Stimulated activated CD8-positive, alpha-beta memory T cell treated with anti-CD3 and anti-CD28 coated beads, Interleukin-7, amount 100 ng/mL, for 48 hours (primary cell): Measurements from ENCODE around the gene SEPTIN12.

Experiments
- DNase-seq, 2 donors: peaks; one replicate each; pipeline ENCODE4 v3.0.0-alpha.2; 2020; ENCODE audit warnings: low read depth in 1 of 2; ENCODE audit errors: extremely low read depth in 1 of 2

SEPTIN12 gene, protein sequence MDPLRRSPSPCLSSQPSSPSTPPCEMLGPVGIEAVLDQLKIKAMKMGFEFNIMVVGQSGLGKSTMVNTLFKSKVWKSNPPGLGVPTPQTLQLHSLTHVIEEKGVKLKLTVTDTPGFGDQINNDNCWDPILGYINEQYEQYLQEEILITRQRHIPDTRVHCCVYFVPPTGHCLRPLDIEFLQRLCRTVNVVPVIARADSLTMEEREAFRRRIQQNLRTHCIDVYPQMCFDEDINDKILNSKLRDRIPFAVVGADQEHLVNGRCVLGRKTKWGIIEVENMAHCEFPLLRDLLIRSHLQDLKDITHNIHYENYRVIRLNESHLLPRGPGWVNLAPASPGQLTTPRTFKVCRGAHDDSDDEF

DNA sequence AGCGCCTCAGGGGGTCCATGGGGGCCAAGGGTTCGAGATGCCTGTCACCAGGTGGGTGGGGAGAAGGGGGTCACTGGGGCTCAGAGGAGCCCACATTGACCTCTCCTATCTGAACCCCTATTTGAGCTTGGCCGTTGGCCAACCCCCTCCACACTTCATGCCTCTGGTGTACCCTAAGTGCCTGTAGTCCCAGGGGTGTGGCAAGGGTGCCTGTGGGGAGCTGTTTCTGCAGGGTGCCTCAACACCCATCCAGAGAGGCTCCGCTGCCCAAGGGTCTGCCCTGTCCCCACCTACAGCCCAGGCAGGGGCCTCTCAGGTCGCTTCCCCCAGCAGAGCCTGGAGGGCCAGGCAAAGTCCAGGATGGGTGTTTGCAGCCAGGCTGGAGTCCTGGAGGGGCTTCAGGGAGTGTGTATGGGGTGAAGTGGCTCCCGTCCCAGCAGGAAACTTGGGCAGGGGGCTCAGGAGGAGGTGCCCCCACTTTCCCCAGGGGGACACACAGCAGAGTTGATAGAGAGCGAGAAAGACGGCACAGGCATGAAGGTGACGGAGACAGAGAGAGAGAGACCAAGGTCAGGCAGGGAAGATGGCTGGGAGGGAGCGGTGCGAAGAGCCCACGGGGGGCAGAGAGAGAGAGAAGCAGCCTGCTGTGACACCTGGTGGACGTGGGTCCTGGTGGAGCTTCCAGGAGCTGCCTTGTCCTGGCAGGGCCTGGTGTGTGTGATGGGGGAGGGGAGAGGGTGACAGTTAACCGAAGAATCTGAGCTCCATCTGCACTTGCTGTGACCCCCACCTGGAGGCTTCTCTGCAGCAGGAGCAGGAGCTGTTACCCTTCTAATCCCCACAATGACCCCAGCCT lies at the start of gene SEPTIN12:
Gene SEPTIN12 (minus strand): TSS at position 719 of the 856 bp plus-strand sequence. CDS start 700 bp downstream, at position 19.
- DNase-seq = no peak

DNA sequence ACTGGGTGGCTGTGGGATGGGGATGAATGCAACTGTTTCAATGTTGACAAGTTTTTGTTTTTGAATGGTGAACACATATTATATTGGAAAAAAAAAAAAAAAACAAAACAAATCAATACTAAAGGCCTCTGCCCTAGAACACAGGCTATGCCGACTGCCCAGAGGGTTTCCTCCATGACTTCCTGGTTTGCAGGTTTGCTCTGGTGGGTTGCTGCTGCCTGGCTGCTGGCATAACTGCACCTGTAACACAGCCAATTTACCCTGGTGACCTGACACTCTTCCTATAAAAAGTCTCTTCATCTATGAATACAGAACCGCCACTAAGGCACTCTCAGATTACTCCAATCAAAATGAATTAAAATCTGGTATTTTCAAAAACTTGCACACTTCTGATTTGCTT lies 48.6 kb upstream of the SEPTIN12 start:
- no peak for DNase-seq

DNA sequence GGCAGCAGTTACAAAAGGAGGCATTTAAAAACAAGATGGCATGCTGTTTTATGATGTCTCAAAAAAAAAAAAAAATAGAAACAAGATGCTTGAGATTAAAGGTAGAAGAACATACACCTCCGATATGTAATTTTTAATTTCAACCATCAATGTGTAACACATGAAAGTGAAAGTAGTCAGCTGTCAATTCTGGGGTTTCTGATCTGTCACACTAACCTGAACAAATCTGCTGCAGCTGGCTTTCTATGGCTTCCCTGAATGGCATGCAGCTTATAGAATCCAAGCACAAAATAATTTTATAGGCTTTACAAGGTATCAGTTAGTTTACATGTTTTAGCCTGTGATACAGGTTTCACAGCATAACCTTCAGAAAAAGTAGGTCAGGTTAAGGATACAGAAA lies 45.4 kb upstream of the SEPTIN12 start:
- no peak for DNase-seq

DNA sequence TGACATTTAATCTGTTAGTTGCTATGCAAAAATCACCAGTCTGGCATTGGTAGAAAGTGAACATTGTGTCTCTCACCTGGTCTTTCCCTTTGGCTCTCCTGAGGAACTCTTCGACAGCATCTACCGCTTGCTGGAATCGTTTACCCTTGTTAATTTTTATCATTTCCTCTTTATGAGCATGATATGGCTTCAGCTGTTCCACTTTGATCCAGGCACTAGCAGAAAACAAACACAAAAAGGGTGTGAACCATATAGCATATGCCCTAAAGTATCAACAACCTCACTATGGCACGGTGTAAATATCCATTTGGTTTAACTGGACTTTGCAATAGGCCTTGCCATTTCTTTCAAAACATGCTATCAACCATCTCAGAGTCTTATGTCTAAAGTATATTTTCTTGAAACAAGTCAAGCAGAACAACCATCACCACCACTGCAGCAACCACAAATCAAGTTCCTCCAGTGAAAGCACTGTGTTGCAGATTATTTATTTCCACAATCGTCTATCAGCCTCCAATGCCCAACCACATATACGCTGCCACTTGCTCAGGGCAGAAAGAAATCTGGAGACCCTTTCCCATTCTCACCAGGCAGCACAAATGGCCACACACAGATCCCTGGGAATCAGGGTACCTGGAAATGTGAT lies 44.7 kb upstream of the SEPTIN12 start:
- no peak for DNase-seq

DNA sequence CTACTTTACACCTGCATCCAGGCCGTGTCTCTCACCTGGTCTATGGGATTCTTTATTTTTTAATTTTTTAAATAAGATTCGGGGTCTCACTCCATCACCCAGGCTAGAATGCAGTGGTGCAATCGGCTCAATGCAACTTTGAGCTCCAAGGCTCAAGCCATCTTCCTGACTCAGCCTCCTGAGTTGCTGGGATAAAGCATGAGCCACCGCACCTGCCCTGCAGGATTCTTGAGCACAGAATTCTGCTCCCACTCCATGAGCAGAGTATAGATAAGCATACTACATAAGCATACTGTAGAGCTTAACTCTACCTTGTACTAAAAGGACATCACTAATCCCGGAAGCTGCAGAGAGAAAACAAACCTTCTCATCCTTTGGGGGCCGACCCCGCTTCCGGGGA lies 43.5 kb upstream of the SEPTIN12 start:
- no peak for DNase-seq

DNA sequence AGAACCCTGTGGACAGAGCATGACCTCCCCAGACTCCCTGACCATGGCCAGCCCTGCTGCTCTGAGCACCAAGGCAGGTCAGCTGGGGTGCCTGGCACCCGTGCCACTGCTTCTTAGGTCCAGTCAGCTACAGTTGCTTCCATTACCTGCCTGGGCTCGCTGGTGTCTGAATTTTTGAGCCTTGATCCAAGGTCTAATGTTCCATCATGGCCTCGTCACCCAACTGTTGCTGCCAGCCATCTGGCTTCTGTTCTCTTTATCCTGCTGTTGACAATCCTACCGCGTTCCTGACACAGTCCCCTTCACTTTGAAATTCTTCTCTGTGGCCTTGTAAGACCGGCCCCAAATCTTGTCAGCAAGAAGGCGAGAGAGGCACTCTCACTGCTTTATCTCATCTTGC lies 42.3 kb upstream of the SEPTIN12 start:
- DNase-seq = no peak

DNA sequence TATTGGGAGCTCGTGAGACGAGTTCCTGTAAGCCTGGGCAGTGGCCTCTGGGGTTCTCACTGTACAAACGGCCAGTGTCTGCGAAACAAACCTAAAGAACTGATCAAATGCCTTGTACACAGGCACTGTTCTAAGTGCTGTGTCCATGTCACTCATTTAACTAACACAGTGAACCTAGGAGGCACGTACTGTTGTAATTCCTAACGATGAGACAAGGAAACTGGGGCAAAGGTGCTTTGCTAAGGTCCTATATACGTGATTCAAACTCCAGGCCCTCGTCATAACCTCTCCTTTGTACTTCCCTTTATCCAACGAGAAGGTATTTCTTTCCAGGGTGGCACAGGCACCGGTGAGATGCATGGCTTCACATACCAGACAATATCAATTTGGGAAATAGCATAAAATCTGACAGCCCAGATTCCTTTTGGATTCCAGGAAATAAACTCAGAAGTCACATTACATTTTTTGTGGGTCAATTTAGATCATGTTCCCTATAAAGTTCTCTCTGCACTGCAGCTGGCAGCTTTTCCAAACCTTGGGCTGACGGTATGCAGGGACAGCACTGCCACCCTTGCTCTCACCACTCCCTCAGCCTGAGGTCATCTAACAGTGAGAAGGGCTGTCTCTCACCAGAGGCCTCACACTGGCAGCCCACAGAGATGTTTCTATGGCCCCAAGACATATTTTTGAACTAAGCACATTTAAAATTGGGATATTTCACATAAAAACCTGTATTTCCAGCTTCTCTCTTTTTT lies 40.6 kb upstream of the SEPTIN12 start:
- DNase-seq = no peak

DNA sequence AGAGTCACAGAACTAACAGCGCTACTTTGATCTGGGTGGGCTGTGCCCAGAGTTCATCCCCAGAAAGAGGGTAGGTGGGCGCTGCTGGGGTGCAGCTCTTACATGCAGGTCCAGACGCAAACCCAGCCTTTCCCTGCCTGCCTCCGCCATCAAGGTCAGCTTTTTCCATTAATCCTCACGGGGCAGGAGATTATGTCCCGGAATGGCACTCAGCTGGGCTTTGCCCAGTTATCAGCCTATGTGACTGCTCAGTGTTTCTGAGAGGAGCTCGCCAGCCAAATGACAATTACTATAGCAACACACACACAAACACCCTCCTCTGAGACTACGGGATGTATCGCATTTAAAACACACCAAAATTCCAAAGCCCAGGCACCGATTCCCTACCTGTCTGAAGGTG lies 38.8 kb upstream of the SEPTIN12 start:
- no peak for DNase-seq

DNA sequence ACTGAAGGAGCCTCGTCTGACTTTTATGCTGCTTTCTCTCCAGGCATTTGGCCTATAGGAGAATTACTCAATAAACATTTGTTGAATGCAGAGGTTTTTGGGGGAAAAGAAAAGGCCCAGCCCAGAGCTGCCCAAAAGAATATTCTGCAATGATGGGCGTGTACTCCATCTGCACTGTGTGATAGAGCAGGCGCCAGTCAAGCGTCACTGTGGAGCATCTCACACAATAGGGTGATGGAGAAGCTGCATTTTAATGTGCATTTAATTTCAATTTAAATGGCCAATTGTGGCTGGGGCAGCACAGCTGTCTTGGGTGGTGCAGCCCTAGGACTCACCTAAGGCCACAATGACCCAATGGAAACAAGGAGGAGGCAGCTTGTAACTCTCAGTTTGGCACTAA lies 38.4 kb upstream of the SEPTIN12 start:
- no peak for DNase-seq

DNA sequence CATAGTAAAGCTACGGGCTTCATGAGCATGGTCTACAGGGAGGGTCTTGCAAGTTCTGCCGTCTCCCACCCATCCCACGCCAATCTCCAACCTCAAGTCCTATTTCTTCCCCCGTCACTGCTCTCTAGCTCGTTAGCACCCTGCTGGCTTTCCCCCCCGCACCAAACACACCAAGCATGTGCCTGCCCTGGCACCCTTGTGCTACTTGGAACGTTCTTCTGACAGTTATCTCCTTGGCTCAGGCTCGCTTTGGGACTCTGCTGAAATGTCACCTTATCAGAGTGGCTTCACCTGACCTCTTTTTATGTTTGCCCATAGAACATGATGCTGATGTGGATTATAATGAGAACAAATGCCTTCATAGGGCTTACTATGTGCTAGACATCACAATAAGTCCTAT lies 37.1 kb upstream of the SEPTIN12 start:
- DNase-seq = no peak

DNA sequence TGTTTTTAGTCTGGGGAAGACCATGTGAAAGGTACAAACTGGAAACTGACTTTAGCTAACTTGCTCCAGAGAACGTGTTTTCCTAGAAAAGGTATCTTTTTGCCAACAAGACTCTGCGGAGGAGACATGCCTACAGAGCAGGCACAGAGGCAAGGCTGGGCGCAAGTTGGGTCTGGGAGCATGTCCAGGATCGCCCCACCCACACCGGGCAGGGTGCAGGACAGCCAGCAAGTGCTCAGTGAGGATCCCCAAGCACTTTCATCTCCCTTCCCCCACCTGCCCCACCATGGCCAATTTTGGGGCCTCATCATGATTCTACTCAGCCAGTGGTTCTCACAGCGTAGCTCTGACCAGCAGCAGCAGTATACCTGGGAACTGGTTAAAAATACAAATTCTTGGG lies 32.5 kb upstream of the SEPTIN12 start:
- no peak for DNase-seq

DNA sequence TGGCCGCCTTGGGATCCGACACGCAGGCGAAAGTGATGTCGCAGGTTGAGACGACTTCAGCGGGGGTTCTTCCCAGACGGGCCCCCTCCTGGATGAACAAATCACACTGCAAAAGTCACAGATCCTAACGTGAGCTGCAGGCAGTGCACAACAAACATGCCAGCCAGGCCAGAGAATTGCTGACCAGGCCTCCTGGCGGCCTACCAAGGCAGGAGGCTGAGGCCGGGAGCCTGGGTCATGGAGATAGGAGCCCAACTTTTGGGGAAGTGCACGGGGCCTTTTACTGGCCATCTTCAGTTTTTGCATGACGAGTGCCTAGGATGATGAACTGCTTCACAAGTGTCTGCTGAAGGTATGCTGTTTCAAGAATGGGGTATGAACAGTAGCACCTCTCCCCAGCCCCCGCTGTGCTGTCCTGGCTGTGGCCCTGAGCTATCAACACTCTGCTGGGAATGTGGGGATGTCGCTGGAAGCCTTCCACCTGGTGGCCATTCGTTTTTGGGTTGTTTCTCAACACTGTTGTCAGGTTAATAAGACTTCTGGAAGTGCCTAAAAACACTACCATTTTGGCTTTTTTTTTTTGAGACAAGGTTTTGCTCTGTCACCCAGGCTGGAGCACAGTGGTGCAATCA lies 26.5 kb upstream of the SEPTIN12 start:
- no peak for DNase-seq

DNA sequence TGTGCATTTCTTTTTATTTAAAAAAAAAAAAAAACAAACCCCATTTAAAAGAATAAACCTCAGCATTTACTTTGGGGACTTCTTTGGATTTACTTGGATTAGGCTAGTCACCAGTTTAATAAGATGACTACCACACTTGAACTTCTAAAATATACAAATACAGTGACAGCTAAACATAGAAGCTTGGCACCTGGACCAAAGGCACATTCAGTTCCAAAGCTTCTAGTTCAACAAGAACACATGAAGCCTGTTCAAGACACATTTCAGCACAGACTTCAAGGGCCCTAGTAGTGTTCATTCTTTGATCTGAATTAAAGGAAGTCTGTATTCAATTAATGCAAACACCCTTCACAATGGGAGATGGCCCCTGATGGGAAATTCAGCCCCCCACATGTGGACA lies 25.9 kb upstream of the SEPTIN12 start:
- DNase-seq = no peak

DNA sequence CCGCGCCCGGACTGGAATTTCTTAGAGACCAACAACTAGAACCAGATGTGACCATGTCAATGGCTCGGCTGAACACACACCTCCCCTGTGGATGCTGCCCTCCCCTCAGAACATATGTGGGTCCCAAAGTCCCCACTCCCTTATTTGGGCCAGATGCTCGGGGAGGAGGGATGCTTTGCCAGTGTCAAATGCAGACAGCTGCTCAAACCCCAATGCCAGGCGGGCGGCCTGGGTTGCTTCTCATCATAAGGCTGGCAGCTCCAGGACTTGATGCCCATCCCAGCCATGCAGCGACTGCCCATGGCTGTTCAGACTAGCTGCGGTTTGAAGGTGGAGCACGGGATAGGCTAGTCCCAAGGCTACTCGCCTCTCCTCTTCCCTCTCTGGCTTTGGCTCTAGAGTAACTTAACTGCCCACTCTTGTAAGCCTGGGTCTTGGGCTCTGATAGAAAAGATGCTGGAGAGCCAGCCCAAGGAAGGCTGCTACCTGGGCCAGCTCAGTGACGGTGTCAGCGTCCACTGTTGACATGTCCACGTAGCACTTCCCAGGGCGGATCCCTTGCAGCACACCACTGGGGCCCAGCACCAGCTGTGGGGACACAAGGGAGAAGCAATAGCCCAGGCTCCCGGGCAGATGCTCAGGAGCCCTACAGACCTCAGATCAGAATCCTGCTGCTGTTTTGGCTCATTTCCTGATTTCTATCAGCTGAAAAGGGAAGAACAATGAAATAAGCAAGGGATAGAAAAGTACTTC lies 25.3 kb upstream of the SEPTIN12 start:
- no peak for DNase-seq

DNA sequence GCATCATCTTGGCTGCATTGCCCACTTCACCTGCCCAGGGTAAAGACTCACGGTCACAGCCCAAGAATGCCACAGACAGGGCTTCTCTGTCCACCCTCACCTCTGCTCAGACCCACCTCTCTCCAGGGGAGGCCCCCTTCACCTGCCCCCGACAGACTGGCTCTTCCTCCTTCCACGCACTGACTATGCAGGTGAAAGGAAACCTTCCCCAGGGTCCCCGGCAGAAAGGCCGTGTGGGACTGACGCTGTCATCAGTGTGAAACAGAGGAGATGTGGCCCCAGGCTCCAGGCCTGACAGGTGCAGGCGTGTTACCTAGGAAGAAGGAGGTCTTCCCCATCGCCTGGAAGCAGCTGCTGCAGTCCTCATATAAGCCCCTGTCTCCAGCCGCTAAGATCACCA lies 23.6 kb upstream of the SEPTIN12 start:
- no peak for DNase-seq

DNA sequence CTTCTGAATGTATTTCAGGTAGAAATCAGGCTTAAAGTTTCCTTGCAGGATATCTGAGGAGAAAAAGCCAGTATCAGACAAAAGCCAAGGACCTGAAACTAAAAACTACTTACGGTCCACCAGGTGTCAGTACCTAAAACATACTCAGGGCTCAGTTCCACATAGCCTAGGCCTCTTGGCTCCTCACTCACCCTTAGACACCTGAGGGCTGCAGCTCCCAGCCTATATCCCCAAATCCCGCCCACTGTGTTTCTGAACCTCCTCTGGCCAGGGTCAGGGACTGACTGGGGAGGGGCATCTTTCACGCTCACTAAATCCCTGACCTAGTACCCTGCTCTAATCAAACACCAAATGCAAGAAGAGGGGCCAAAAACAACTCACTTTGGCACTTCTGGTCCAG lies 23.1 kb upstream of the SEPTIN12 start:
- DNase-seq = no peak

DNA sequence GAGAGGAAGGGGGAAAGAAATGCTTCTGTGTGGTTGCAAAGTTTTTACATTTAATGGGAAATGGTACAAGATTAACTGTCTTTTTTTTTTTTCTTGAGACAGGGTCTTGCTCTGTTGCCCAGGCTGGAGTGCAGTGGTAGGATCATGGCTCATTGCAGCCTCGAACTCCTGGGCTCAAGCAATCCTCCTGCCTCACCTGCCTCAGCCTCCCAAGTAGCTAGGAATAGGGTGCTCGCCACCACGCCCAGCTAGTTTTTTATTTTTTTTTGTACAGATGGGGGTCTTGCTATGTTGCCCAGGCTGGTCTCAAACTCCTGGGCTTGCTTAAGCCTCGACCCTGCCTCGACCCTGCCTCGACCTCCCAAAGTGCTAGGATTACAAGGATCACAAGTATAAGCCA lies 18.1 kb upstream of the SEPTIN12 start:
- no peak for DNase-seq

DNA sequence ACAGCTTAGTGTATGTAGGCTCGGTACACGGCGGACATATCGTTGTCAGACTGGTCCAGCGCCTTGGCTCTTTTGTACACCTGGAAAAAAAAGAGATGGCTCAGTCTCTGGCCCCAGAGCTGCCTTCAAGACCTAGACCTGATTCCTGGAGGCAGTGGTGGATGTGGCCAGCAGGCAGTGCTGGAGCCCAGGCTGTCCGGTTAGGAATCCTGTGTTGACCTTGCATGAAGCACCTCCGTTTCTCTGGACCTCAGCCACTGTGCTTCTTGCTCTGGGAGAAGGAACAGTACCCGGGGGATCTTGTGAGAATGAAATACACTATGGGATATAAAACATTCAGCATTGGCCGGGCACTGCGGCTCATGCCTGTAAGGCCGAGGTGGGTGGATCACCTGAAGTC lies 17.1 kb upstream of the SEPTIN12 start:
- DNase-seq = no peak

DNA sequence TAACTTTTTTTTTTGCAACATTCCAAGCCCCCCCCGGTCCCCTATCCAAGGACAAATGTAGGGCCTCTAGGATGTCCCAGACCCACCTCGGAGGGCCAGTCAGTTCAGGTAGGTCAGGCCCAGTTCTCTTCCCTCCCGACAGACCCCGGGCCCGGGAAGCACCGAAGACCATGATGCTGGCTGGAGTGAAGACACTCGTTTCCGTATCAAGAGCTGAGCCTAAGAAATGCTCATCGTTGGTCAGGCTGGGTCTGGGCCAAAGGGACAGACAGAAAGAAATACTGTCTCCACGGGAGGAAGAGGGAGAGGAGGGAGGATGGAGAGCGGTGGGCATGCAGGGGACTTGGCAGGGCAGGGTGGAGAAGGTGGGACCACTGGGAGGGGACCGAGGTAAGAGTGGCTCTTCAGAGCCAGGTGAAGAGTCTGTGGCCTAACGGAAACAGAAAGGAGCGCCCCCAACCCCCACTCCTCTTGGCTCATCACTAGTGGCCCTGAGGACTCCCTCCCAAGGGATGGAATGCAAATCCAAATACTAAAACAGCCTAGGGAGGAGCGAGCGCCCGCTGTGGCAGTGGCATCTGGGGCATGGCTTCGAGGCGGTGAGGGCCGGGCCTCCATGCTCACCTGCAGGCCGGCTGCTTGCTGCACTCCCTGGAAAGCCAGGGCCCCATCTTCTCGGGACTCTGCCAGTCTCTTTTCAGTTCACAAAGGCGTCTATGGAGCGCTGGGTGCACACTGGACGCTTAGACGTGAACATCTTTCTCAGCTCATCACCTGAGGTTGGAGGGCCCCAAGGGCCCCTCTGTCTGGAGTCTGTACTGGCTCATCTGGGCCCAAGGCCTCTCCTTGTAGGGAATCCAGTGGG lies 16.0 kb upstream of the SEPTIN12 start:
- no peak for DNase-seq
